Renal cortical epithelial cell (primary cell): ENCODE measurements around the gene NSL1. TPM values are rescaled to one million over a fixed set of nuclear protein-coding genes. Genes with fewer than 3 reads are reported as not detected.
A peak's percentile ranks its signal among the peaks of the same experiment; 100 is the strongest.
"Not testable (repeated sequence)": the region's sequence is repeated elsewhere in the genome, so short reads cannot be mapped to it uniquely, and the experiment has no call there.

ENCODE experiments used
- DNase-seq: peaks from one replicate; pipeline ENCODE4 v3.0.0-alpha.2; 2011; ENCODE audit warnings: low read depth
- total RNA-seq: library from RNA; depleted of rRNA; stranded (reverse); fragments of >200 nt; gene quantifications from 2 replicates; pipeline ENCODE4 v1.2.3, GENCODE V29; 2014

NSL1 gene
- total RNA-seq, 1 donor from 2014 or later, result 38.4 TPM

GRCh38 chr1:212749821-212750535, 41.6 kb downstream of the NSL1 start:
- DNase-seq, result peak; percentile 74

DNA sequence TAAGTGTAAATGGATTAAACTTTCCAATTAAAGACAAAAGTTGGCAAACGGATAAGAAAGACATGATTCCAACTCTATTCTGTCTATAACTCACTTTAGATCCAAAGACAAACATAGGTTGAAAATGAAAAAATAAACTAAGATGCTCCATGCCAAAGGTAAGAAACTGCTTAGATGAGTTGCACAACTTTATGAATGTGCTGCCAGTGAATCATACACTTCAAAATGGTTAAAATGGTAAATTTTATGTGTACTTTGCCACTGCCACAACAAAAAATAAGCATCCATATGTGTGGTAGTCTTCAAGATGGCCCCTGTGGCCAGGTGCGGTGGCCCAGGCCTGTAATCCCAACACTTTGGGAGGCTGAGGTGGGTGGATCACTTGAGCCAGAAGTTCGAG, 45.0 kb downstream of the NSL1 start:
- no peak for DNase-seq

DNA sequence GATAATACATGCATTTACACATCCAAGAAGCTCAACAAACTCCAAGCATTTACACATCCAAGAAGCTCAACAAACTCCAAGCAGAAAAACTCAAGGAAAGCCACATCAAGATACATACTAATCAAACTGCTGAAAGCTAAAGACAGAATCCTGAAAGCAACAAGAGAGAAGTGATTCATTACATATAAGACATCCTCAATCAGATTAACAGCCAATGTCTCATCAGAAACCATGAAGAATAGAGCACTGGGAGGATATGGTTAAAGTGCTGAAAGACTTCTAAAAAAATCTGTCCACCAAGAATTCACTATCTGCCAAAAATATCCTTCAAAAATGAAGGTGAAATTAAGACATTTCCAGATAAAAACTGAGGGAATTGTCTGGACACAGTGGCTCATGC, 46.3 kb downstream of the NSL1 start:
- DNase-seq, result no peak

DNA sequence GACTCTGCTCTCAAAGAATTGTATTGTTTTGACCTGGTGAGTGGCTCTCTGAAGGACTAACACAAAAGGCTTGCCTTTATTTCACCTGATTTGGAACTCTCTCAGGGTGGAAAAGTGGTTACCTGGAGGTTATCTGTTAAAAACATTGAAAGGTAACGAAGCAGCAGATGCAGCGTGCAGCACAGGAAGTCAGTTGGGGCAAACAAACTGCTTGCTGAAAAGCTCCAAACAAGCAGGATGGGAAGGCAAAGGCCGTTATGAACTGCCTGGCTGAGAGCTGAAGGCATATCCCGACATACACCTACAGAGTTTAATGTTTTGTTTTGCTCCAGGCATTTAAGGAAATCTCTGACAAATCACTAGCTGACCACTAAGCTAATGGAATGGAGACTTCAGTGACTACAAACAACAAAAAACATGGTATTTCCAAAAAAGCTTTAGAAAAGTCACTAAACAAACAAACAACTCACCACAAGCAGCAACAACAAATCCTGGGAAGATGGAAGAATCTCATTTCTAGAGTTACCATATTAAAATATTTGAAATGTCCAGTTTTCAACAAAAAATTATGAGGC, 47.6 kb downstream of the NSL1 start:
- DNase-seq, result peak; percentile 73

GRCh38 chr1:212738330-212738729, 53.2 kb downstream of the NSL1 start:
- no peak for DNase-seq

DNA sequence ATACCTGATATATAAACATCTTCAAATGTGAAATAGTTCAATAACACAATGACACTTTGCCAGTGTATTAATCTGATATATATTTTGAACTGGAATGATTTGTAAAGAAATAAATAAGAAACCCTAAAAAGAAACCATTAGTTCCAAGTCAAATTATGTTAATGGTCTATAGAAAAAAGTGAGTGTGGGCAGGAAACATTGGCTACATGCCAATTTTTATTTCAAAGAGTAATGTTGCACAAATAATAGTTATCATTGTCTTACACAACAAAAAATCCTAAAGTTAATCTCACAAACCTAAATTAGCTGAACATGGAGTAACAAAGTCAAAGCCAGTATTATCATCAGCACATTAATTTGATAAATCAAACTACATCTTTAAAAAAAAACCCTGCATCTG, 54.0 kb downstream of the NSL1 start:
- no peak for DNase-seq

GRCh38 chr1:212733109-212733508, 58.5 kb downstream of the NSL1 start:
- no peak for DNase-seq

GRCh38 chr1:212731630-212732029, 59.9 kb downstream of the NSL1 start:
- DNase-seq, result no peak

DNA sequence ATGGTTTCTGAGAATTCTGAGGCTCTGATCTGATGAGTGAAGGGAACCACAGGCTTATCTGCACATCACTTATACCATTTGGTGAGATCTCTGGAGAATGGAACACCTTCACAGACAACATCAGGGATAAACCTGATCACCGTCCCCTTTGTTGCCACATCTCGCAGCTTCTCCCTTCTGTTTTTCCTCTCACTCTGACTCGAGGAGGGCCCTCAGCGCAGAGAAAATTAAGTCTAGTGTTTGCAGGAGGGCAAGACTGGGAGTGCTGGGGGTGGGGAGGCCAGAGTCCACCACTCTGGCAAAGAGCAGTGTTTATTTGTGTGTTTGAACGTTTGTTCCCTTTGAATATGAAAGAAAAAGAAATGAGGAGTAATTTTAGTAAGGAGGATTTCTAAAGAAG, 63.0 kb downstream of the NSL1 start:
- no peak for DNase-seq

DNA sequence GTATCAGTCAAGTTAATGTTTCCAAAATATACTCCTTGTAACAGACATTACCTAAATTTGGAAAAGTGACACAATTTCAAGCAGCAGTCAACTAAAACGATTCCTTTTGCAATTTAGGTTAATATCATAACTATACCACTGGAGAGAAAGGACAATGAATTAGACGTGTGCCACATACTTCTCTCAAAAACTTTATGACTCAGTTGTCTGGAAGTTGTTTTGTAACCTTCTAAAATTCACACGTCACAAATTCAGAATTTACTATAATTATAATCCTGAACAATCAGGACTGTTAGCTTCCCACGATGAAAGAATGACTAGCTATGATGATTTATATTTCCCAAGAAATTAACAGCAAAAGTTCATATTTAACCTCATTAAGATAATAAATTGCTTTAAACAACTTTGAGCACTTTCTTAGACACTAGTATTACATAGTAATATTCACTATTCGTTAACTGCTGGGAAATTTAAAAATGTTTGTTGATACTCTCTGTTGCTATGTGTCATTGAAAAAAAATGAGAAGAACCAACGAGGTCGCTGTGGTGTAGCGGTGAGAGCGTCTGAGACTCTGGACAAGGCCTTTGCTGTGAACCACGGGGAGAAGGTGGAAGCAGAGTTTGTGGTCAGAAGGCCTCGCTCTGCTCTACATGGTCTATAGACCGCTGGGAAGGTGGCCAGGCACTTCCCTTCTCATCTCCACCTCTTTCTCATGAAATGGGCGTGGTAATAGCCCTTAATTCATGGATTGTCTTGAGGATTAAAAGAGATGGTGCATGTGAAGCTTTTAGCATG, 64.0 kb downstream of the NSL1 start:
- peak; percentile 62 for DNase-seq

DNA sequence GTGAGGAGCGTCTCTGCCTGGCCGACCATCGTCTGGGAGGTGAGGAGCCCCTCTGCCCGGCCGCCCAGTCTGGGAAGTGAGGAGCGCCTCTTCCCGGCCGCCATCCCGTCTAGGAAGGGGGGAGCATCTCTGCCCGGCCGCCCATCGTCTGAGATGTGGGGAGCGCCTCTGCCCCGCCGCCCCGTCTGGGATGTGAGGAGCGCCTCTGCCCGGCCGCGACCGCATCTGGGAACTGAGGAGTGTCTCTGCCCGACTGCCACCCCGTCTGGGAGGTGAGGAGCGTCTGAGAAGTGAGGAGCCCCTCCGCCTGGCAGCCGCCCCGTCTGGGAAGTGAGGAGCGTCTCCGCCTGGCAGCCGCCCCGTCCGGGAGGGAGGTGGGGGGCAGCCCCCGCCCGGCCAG, 66.9 kb downstream of the NSL1 start:
- DNase-seq, result not testable (repeated sequence)

DNA sequence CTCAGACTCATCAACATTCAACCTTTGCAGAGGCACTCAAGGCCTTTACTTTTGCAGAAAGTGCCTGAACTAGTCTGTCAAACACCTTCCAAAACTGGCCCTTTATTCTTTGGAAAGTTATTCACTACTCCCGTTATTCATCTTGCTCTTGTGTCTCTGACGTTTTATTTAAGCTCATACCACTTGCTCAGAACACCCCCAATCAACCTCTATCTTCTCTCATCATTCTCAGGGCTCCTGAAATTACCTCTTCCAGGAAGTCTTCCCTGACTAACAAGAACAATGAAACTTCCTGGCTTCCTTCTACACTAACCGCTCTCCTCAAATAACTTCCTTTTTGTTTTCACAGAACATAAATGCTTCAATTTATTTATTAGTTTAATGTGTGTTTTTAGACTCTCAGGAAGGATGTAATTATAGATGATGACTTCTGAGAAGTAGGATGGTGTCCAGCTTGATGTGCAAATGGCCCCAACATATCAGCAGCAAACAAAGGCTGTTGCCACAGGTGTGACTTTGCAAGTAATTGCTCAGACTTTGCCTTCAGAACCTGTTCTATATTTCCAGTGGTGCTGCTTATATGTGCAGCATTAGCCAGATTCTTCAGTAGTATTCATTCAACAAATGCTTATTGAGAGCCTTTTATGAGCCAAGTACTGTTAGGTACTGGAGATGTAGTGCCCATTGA, 69.2 kb downstream of the NSL1 start:
- no peak for DNase-seq

GRCh38 chr1:212721388-212722247, 70.0 kb downstream of the NSL1 start:
- peak; percentile 91 for DNase-seq

DNA sequence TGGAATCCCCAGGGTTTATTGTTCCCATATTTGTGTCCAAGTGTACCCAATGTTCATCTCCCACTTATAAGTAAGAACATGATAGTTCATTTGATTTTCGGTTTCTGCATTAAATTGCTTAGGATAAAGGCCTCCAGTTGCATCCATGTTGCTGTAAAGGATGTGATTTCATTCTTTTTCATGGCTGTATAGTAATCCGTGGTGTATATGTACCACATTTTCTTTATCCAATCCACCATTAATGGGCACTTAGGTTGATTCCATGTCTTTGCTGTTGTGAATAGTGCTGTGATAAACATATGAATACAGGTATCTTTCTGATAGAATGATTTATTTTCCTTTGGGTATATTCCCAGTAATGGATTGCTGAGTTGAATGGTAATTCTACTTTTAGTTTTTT, 71.9 kb downstream of the NSL1 start:
- DNase-seq, result no peak

- DNase-seq, result no peak
These were observed 73.1 kb downstream of the NSL1 start for GRCh38 chr1:212718499-212718898.

DNA sequence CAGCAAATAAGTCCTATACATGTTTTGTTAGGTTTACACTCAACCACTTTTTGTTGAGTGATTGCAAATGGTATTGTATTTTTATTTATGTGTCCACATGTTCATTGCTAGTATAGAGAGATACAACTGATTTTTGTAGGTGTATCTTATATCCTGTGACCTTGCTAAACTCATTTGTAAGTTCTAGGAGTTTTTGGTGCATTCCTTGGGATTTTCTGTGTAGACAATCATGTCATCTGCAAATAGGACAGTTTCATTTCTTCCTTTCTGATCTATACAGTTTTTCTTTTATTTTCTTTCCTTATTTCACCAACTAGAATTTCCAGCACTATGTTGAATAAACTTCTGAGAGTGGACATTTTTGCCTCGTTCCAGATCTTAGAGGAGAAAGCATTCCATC, 75.4 kb downstream of the NSL1 start:
- DNase-seq, result no peak

- no peak for DNase-seq
These were observed 78.0 kb downstream of the NSL1 start for GRCh38 chr1:212713465-212714136.

DNA sequence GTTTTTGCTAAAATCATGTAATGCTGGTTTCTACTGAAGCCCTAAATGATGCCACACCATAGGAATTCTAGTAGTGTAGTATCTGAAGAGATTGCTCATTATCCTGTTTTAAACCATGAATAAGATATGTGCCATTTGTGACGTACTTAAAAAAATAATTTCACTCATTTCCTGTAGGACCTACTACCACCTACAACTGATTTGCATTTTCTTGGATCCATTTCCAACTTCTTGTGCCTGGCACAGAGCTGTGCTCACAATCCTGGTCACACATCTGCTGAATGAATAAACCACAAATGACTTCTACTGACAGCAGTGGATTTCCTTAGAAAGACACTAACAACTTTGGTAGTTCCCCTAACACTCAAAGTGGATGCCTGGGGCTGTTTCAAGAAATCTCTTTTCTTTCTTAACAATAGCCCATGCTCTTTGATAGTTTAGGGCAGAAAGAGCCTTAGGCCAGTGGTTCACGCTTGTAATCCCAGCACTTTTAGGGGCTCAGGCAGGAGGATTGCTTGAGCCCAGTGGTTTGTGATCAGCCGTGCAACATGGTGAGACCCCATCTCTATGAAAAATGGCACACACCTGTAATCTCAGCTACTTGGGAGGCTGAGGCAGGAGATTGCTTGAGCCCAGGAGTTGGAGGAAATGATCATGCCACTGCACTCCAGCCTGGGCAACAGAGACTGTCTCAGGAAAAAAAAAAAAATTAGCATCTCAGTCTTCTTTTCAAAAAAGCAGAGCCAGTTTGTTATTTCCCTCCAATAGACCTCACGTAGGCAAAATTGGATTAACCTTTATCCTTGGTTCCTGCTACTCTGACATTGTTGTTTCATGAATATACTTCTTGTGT, 78.9 kb downstream of the NSL1 start:
- no peak for DNase-seq

- DNase-seq, result not testable (repeated sequence)
These were observed 79.6 kb downstream of the NSL1 start for GRCh38 chr1:212711974-212712373.

DNA sequence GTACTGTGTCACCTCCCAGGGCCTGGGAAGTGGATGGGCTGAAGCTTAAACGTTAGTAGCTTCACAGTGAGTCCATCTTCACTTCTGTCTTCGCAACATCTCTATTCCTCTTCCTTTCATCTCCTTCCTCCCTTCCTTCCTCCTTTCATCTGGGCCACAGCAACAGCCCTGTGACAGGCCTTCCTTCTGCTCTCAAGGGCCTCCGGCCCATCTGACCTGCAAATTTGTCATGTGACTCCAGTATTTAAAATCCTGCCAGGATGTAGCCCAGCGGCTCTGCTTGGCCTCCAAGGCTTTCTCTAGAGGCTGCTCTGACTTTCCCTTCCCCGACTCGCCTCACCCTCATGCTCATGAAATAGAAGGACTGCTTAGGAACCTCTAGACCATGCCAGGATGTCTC, 81.0 kb downstream of the NSL1 start:
- DNase-seq, result no peak
